Mesodermal cell (in vitro differentiated cells): ENCODE results near the gene AQP6. TPM values are rescaled to one million over a fixed set of nuclear protein-coding genes. Genes with fewer than 3 reads are reported as not detected.

Experiments
- H3K27ac ChIP-seq: 2 replicates; pipeline ENCODE4 v1.7.0; 2013; ENCODE audit warnings: mild to moderate bottlenecking, low read depth, low read length, moderate library complexity; ENCODE audit not compliant: severe bottlenecking
- H3K36me3 ChIP-seq: 2 replicates; pipeline ENCODE4 v1.7.1; 2013; ENCODE audit warnings: mild to moderate bottlenecking, low read length, moderate library complexity; ENCODE audit not compliant: control insufficient read depth, insufficient read depth
- H3K4me1 ChIP-seq: one replicate; pipeline ENCODE4 v1.7.1; 2013; ENCODE audit warnings: mild to moderate bottlenecking, low read length; ENCODE audit not compliant: insufficient read depth, control insufficient read depth, poor library complexity, severe bottlenecking
- H3K4me3 ChIP-seq: 2 replicates; pipeline ENCODE4 v1.7.0; 2013; ENCODE audit warnings: low read length, control low read depth, mild to moderate bottlenecking; ENCODE audit not compliant: insufficient read depth, poor library complexity, severe bottlenecking; ENCODE audit errors: extremely low read depth
- H3K9me3 ChIP-seq: 2 replicates; pipeline ENCODE4 v1.7.1; 2013; ENCODE audit warnings: mild to moderate bottlenecking, low read length, moderate library complexity; ENCODE audit not compliant: control insufficient read depth
- WGBS, 2 experiments: methylation state at CpG; one replicate each; pipeline ENCODE4 v1.1.5; 2013; ENCODE audit warnings: missing lambda C conversion rate in 2 of 2; ENCODE audit not compliant: insufficient coverage in 2 of 2; 5-methylcytosine and 5-hydroxymethylcytosine counted together
- polyA plus RNA-seq, 2 experiments: library from polyadenylated mRNA; stranded (reverse); fragments of 50-300 nt; gene quantifications; one replicate each; pipeline ENCODE4 v1.2.3, GENCODE V29; 2013

Gene AQP6
- not detected for polyA plus RNA-seq (2013, experiment 1 of 2)
- not detected for polyA plus RNA-seq (2013, experiment 2 of 2)

DNA sequence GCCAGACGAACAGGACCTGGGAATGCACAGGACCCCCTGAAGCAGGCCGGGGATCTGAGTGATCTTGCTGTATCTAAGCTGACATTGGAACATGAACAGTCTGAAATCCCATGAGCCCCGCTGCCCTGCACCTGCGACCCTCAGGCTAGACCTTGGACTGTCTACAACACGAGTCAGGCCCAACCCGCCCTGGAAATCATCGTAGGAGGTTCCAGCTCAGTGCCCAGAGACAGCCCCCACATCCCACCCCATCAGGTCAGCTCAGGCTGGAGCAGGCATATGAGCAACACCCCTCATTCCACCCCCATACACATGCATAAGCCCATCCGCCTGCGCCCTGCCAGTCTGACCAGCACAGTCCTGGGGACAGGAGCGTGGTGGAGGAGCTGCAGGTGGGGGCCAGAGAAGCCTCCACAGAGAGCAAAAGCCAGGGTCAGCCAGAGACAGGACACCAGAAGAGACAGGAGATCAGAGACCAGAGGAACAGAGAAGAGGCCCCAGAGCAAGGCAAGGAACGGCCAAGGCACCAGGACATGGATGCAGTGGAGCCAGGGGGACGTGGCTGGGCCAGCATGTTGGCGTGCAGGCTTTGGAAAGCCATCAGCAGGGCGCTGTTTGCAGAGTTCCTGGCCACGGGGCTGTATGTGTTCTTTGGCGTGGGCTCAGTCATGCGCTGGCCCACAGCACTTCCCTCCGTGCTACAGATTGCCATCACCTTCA is at the start of gene AQP6:
AQP6 (plus strand) TSS at position 307 of the 720 bp plus-strand sequence; CDS start at position 534, 227 bp downstream.
- H3K4me1 ChIP-seq = no peaks in the 10 kb centered on the region
- no peak within 1 kb of the TSS for H3K4me3 ChIP-seq
- no peaks in the 10 kb centered on the region for H3K36me3 ChIP-seq
- whole genome bisulfite sequencing, 2 experiments = 92 to 93% methylated on average over 16 to 17 of the region's 18 CpGs
- H3K27ac ChIP-seq = no peak within 1 kb of the TSS
- H3K9me3 ChIP-seq = no peaks in the 10 kb centered on the region

GRCh38 chr12:49923035-49923644 is 49.6 kb upstream of the AQP6 start:
- peaks cover 8% of the 10 kb centered on the region for H3K4me1 ChIP-seq
- 92 to 97% methylated on average over 4 to 6 of the region's 7 CpGs for WGBS, 2 experiments
- no peak overlapping the region for H3K4me3 ChIP-seq
- H3K36me3 ChIP-seq = no peaks in the 10 kb centered on the region
- no peaks in the 10 kb centered on the region for H3K9me3 ChIP-seq
- H3K27ac ChIP-seq = no peak overlapping the region

GRCh38 chr12:49923880-49924556 is 48.7 kb upstream of the AQP6 start:
- H3K4me3 ChIP-seq = no peak overlapping the region
- no peaks in the 10 kb centered on the region for H3K9me3 ChIP-seq
- no peaks in the 10 kb centered on the region for H3K36me3 ChIP-seq
- H3K4me1 ChIP-seq = peaks cover 8% of the 10 kb centered on the region
- H3K27ac ChIP-seq = no peak overlapping the region
- 90 to 97% methylated on average over 7 to 14 of the region's 15 CpGs for WGBS, 2 experiments

- Histone ChIP-seq H3K4me3 (no peak overlapping the region), H3K9me3 (no peaks in the 10 kb centered on the region), H3K4me1 (peaks cover 8% of the 10 kb centered on the region), H3K36me3 (no peaks in the 10 kb centered on the region), H3K27ac (no peak overlapping the region)
- 84 to 94% methylated on average over 7 of the region's 7 CpGs for WGBS, 2 experiments
These were observed 48.0 kb upstream of the AQP6 start for GRCh38 chr12:49924628-49925246.

GRCh38 chr12:49925433-49926204 is 47.1 kb upstream of the AQP6 start:
- H3K4me3 ChIP-seq = no peak overlapping the region
- H3K27ac ChIP-seq = no peak overlapping the region
- 98% methylated on average over 8 to 10 of the region's 11 CpGs for WGBS, 2 experiments
- no peaks in the 10 kb centered on the region for H3K36me3 ChIP-seq
- H3K9me3 ChIP-seq = no peaks in the 10 kb centered on the region
- peaks cover 8% of the 10 kb centered on the region for H3K4me1 ChIP-seq

- Histone ChIP-seq H3K36me3 (no peaks in the 10 kb centered on the region), H3K27ac (no peak overlapping the region), H3K4me3 (no peak overlapping the region), H3K4me1 (peaks cover 3% of the 10 kb centered on the region), H3K9me3 (no peaks in the 10 kb centered on the region)
- WGBS, 2 experiments = 86% methylated on average over 5 to 6 of the region's 6 CpGs
These were observed 44.3 kb upstream of the AQP6 start for GRCh38 chr12:49928471-49928870.

DNA sequence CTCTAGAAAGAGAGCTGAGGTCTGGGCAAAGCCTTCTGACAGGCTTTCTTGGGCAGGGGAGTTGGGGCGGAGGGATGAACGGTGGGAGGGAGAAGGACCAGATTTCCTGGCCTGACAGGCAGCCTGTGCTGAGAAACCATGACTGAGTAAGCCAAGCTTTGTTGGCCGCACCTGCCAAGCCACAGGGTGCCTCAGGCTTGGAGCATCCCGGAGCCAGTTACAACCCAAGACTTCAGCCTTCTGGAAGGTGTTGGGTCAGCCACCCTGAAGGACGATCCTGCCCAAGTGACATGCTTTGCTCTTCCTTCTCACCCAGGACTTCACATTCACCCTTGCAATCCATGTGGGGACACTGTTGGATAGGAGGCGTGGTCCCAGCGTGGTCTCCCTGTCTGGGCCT is 43.2 kb upstream of the AQP6 start:
- WGBS, 2 experiments = 87 to 88% methylated on average over 4 to 7 of the region's 7 CpGs
- Histone ChIP-seq H3K4me3 (no peak overlapping the region), H3K9me3 (no peaks in the 10 kb centered on the region)

DNA sequence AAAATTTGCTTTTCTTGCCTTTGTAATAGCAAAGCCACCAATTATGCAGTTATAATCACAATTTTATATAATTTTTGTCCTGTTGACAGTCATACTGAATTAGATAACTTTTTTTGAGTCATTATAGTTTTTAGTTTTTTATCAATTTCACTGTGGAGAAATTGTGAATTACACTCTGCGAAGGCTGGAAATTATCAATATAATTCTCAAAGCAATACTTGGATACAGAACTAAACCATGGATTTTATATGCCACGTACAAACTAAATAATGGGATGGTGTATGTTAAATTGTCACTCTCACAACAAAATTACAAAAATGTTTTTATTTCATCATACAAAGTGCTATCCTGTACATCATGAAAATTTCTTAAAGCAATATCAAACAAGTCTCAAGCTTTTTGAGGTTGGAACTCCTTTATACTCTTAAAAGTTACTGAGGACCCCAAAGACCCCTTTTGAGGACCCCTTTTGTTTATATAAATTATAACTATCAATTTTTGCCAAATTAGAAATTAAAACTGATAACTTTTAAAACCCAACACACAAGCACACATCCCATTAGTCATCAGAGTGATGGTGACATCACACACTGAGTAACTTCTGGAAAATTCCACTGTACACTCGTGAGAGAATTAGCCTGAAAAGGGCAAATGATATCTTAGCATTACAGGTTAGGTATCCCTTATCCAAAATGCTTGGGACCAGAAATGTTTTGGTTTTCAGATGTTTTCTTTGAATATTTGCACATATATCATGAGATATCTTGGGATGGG is 42.0 kb upstream of the AQP6 start:
- H3K9me3 ChIP-seq = no peaks in the 10 kb centered on the region
- H3K4me1 ChIP-seq = no peaks in the 10 kb centered on the region
- H3K36me3 ChIP-seq = no peaks in the 10 kb centered on the region
- WGBS, 2 experiments = 67% methylated on average over 1 of the region's 3 CpGs; no CpG with 5 or more reads in 1 of the 2 experiments
- H3K4me3 ChIP-seq = no peak overlapping the region
- H3K27ac ChIP-seq = no peak overlapping the region

More for the DNA sequence above, 43.2 kb upstream of the AQP6 start:
- H3K36me3 ChIP-seq = no peaks in the 10 kb centered on the region
- H3K4me1 ChIP-seq = no peaks in the 10 kb centered on the region
- no peak overlapping the region for H3K27ac ChIP-seq

DNA sequence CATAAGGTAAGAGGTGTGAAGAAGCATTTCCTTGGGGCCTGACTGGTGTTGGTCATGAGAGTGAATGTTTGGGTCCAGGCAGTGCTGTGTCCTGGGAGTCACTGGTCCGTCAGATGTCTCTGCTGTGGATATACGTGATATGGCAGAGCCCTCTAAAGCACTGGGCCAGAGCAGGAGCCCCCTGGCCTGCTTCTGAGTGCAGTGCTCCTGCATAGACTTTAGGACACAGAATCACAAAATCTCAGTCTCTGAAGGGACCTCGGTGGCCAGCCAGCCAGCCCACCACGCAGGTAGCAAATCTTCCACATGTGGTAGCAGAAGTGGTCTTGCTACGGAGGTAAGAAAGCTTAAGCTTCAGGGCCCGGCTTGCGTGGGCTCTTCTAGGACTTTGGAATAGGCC is 40.7 kb upstream of the AQP6 start:
- no peaks in the 10 kb centered on the region for H3K4me1 ChIP-seq
- H3K4me3 ChIP-seq = no peak overlapping the region
- no peaks in the 10 kb centered on the region for H3K9me3 ChIP-seq
- no peak overlapping the region for H3K27ac ChIP-seq
- 75% methylated on average over 4 to 6 of the region's 7 CpGs for WGBS, 2 experiments
- H3K36me3 ChIP-seq = no peaks in the 10 kb centered on the region
